Vagina (tissue), 2 donors: ENCODE measurements around the gene CIROP. TPM values are rescaled to one million over a fixed set of nuclear protein-coding genes. Genes with fewer than 3 reads are reported as not detected.
A peak's percentile ranks its signal among the peaks of the same experiment; 100 is the strongest.

Experiments used
- DNase-seq, 2 donors: peaks; one replicate each; pipeline ENCODE4 v3.0.0-alpha.2; 2017; ENCODE audit errors: extremely low spot score in 2 of 2
- H3K27ac ChIP-seq: fragments of 200-600 bp; sonication (generic); one replicate; pipeline ENCODE4 v1.5.1; 2019
- H3K27me3 ChIP-seq: fragments of 200-600 bp; sonication (generic); one replicate; pipeline ENCODE4 v1.5.1; 2019
- H3K36me3 ChIP-seq, 2 donors: fragments of 200-600 bp; sonication (generic); one replicate each; pipeline ENCODE4 v1.5.1; 2017 to 2019
- H3K4me1 ChIP-seq: fragments of 200-600 bp; sonication (generic); one replicate; pipeline ENCODE4 v1.5.1; 2019
- H3K4me3 ChIP-seq, 2 donors: fragments of 200-600 bp; sonication (generic); 1 replicate in 1 of 2; 2 replicates in 1 of 2; pipeline ENCODE4 v1.5.1; 2016 to 2019
- H3K9me3 ChIP-seq: fragments of 200-600 bp; sonication (generic); one replicate; pipeline ENCODE4 v1.5.1; 2019
- CTCF ChIP-seq, 3 experiments: fragments of 450-650 bp in 2 of 3; fragments of 200-600 bp in 1 of 3; sonication (generic) in 1 of 3; IDR thresholded peaks; one replicate each; pipeline ENCODE4 v1.5.1; 2017 to 2019; ENCODE audit warnings: antibody characterized with exemption in 3 of 3, mild to moderate bottlenecking in 2 of 3, moderate library complexity in 2 of 3
- POLR2A ChIP-seq, 2 donors: fragments of 450-650 bp; IDR thresholded peaks; one replicate each; pipeline ENCODE4 v1.6.1; 2017; ENCODE audit warnings: antibody characterized with exemption in 2 of 2, mild to moderate bottlenecking in 2 of 2, moderate library complexity in 2 of 2
- POLR2AphosphoS5 ChIP-seq, 2 donors: sonication (generic); formaldehyde crosslinking; IDR thresholded peaks; one replicate each; pipeline ENCODE4 v1.9.0; 2017; ENCODE audit warnings: antibody characterized with exemption in 2 of 2, mild to moderate bottlenecking in 2 of 2, low read depth in 1 of 2; ENCODE audit not compliant: insufficient read depth in 1 of 2
- intact Hi-C: fragments of 100-400 bp; cut with DNase I; formaldehyde crosslinking; loops from one replicate; pipeline ENCODE4 v1.15.1; 2023
- total RNA-seq: library from RNA; depleted of rRNA; stranded (reverse); fragments of >200 nt; gene quantifications from one replicate; pipeline ENCODE4 v1.2.3, GENCODE V29; 2016

Gene CIROP
- total RNA-seq, 1 donor from 2014 or later, result not detected

- no peak for TF ChIP-seq POLR2A (IDR thresholded peaks at IDR 0.05)
- TF ChIP-seq CTCF (IDR thresholded peaks at IDR 0.05), result peak in 1 of 3 experiments; percentile 20
- no peak for TF ChIP-seq POLR2AphosphoS5 (IDR thresholded peaks at IDR 0.05; ENCODE audit: insufficient read depth in 1 of 2, low read depth in 1 of 2)
- H3K4me1 ChIP-seq, result peaks cover 23% of the 10 kb centered on the region
Observed at GRCh38 chr14:23119363-23120327, 14.9 kb upstream of the CIROP start.

DNA sequence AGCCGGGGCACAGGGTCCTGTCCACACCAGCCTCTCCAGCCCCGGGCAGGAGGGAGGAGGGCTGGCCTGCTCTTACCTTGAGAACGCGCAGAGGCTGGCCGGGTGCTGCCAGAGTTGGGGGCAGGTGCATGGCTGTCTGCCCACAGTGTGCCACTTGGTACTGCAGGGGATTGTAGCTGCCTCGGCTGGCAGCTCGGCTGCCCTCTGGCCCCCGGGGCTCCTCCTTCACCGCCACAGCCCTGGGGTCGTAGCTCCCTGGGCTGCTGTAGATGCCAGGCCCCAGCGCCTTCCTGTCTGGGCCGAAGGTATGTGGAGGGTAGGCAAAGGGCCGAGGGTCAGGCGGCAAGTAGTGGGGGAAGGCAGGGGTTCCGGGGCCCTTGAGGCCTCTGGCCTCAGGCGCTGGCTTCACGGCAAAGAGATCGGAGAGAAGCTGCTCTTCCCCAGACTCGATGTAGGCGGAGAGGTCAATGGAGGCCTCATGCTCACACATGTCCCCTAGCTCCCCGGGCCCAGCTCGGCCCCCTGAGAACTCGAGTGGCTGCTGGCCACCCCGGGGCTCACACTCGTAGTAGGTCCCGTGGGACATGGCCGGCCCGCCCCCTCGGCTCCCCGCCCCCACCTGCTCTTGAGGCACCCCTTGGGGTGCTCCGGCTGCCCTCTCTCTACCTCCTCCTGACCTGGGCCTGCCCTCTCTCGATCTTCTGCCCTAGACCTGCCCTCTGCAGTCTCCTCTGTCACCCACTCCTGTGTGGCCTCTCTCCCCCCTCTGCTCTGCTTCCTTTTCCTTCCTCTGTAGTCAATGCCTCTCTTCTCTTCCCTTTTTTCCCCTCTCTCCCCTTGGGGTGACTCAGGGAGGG, 13.9 kb upstream of the CIROP start, which contains the start of gene CEBPE:
Gene CEBPE, minus strand, starts transcription at position 750 of the 857 bp plus-strand sequence. Its CDS starts 164 bp downstream, at position 586.
- H3K9me3 ChIP-seq, result no peaks in the 10 kb centered on the region
- H3K27me3 ChIP-seq, result no peaks in the 10 kb centered on the region
- no peak within 1 kb of the TSS for H3K4me3 ChIP-seq
- no peak within 1 kb of the TSS for H3K27ac ChIP-seq
- H3K4me1 ChIP-seq, result peaks cover 19% of the 10 kb centered on the region
- intact Hi-C loops, result no loop called here
- TF ChIP-seq POLR2A (IDR thresholded peaks at IDR 0.05) (no peak), POLR2AphosphoS5 (IDR thresholded peaks at IDR 0.05; ENCODE audit: insufficient read depth in 1 of 2, low read depth in 1 of 2) (no peak)
- no peak for DNase-seq
- no peaks in the 10 kb centered on the region for H3K36me3 ChIP-seq

More at GRCh38 chr14:23119363-23120327, 14.9 kb upstream of the CIROP start:
- H3K9me3 ChIP-seq, result no peaks in the 10 kb centered on the region
- intact Hi-C loops, result loop anchor here (2.0 kb wide), 1 partner anchor 67 kb away; no protein-coding TSS in a partner anchor
- DNase-seq, result no peak
- H3K36me3 ChIP-seq, result no peaks in the 10 kb centered on the region
- no peak overlapping the region for H3K27ac ChIP-seq
- H3K27me3 ChIP-seq, result no peaks in the 10 kb centered on the region
- no peak overlapping the region for H3K4me3 ChIP-seq

GRCh38 chr14:23117371-23118020, 12.7 kb upstream of the CIROP start:
- intact Hi-C loops, result no loop called here
- Histone ChIP-seq H3K27me3 (no peaks in the 10 kb centered on the region), H3K36me3 (no peaks in the 10 kb centered on the region), H3K9me3 (no peaks in the 10 kb centered on the region), H3K27ac (no peak overlapping the region), H3K4me3 (no peak overlapping the region), H3K4me1 (peaks cover 11% of the 10 kb centered on the region)
- DNase-seq, result no peak
- TF ChIP-seq POLR2AphosphoS5 (IDR thresholded peaks at IDR 0.05; ENCODE audit: insufficient read depth in 1 of 2, low read depth in 1 of 2) (no peak), POLR2A (IDR thresholded peaks at IDR 0.05) (no peak)

DNA sequence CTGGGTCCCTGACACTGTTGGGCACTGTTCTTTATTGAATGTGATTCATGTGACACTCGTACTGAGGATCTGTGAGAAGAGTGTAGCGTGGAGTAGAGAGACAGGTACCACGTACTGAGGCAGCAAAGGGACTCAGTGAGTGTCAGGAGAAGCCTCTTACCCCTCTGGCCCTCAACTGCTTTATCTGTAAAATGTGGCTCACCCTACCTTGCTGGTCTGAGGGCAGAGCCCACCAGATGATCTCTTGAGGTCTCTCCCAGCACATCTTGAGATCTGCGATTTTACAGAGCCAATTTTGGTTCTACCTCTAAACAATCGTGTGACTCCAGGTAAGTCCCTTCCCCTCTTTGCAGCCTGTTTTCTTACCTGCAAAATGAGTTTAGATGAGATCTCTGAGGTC, 11.1 kb upstream of the CIROP start:
- no peak overlapping the region for H3K4me3 ChIP-seq
- no peak overlapping the region for H3K27ac ChIP-seq
- no peaks in the 10 kb centered on the region for H3K27me3 ChIP-seq
- H3K9me3 ChIP-seq, result no peaks in the 10 kb centered on the region
- intact Hi-C loops, result no loop called here
- H3K36me3 ChIP-seq, result no peaks in the 10 kb centered on the region
- no peak for TF ChIP-seq POLR2A (IDR thresholded peaks at IDR 0.05)
- TF ChIP-seq CTCF (IDR thresholded peaks at IDR 0.05), result no peak
- TF ChIP-seq POLR2AphosphoS5 (IDR thresholded peaks at IDR 0.05; ENCODE audit: insufficient read depth in 1 of 2, low read depth in 1 of 2), result no peak
- DNase-seq, result no peak
- H3K4me1 ChIP-seq, result peaks cover under 1% of the 10 kb centered on the region

DNA sequence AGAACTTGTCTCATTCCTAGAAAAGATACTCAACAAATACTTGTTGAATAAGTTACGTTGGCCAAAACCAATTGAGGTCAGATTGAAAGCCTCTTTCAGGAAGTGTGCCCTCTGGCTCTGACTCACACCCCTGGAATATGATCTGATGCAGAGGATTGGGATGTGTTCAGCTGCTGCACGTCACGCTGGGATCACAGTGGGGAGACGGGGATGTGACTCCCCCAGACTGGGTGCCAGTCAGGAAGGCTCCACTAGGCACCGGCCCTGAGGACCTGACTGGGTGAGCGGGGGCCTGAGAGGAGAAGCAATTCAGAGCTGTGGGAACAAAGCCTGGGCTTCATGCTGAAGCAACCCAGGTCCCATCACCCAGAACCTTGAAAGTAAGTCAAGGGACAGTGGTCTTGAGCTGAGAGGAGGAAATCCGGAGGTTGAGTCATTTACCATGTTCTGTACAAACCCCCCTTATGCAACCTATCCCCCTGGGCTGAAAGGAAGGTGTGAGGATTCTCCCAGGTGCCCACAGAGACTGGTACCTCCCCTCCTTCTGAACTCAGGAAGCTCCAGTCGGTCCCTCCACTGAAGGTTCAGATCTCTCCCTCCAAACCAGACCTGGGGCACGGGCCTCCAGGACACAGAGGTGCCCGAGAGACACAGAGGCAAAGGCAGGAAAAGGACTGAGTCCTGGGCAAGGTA, 10.4 kb upstream of the CIROP start:
- H3K36me3 ChIP-seq, result no peaks in the 10 kb centered on the region
- no peak overlapping the region for H3K27ac ChIP-seq
- DNase-seq, result no peak
- intact Hi-C loops, result no loop called here
- no peaks in the 10 kb centered on the region for H3K27me3 ChIP-seq
- no peak for TF ChIP-seq POLR2A (IDR thresholded peaks at IDR 0.05)
- no peak for TF ChIP-seq CTCF (IDR thresholded peaks at IDR 0.05)
- TF ChIP-seq POLR2AphosphoS5 (IDR thresholded peaks at IDR 0.05; ENCODE audit: insufficient read depth in 1 of 2, low read depth in 1 of 2), result peak in 1 of 2 donors; percentile 30
- H3K4me1 ChIP-seq, result no peaks in the 10 kb centered on the region
- no peak overlapping the region for H3K4me3 ChIP-seq
- H3K9me3 ChIP-seq, result no peaks in the 10 kb centered on the region
